Tibial artery (tissue), 4 donors: ENCODE measurements around the gene VPS13A.

Experiments used
- DNase-seq, 2 donors: peaks; one replicate each; pipeline ENCODE4 v3.0.0-alpha.2; 2019
- H3K27ac ChIP-seq, 2 donors: fragments of 200-600 bp; sonication (generic) in 1 of 2; 1 replicate in 1 of 2; 2 replicates in 1 of 2; pipeline ENCODE4 v1.5.1; 2018 to 2019; ENCODE audit warnings: mild to moderate bottlenecking in 1 of 2
- H3K27me3 ChIP-seq, 2 donors: fragments of 200-600 bp; sonication (generic) in 1 of 2; one replicate each; pipeline versions ENCODE4 v1.5.1 to v1.6.0; 2016 to 2019
- H3K36me3 ChIP-seq, 3 donors: fragments of 200-600 bp; sonication (generic) in 2 of 3; one replicate each; pipeline ENCODE4 v1.5.1; 2016 to 2019; ENCODE audit warnings: mild to moderate bottlenecking in 2 of 3
- H3K4me1 ChIP-seq, 4 donors: fragments of 200-600 bp; sonication (generic) in 2 of 4; 1 replicate in 3 of 4; 2 replicates in 1 of 4; pipeline ENCODE4 v1.5.1; 2016 to 2019
- H3K4me3 ChIP-seq, 2 donors: fragments of 200-600 bp; sonication (generic) in 1 of 2; 1 replicate in 1 of 2; 2 replicates in 1 of 2; pipeline ENCODE4 v1.5.1; 2018 to 2019; ENCODE audit warnings: mild to moderate bottlenecking in 2 of 2
- H3K9me3 ChIP-seq, 3 donors: fragments of 200-600 bp; sonication (generic) in 1 of 3; one replicate each; pipeline ENCODE4 v1.5.1; 2016 to 2019
- CTCF ChIP-seq, 2 experiments: fragments of 200-600 bp in 1 of 2; fragments of 450-650 bp in 1 of 2; IDR thresholded peaks; one replicate each; pipeline ENCODE4 v1.5.1; 2017 to 2019; ENCODE audit warnings: antibody characterized with exemption in 2 of 2, mild to moderate bottlenecking in 1 of 2, moderate library complexity in 1 of 2
- intact Hi-C: fragments of 100-400 bp; cut with DNase I; formaldehyde crosslinking; loops from one replicate; pipeline ENCODE4 v1.15.0; 2023; ENCODE audit warnings: low total_unique reads

The VPS13A gene

DNA sequence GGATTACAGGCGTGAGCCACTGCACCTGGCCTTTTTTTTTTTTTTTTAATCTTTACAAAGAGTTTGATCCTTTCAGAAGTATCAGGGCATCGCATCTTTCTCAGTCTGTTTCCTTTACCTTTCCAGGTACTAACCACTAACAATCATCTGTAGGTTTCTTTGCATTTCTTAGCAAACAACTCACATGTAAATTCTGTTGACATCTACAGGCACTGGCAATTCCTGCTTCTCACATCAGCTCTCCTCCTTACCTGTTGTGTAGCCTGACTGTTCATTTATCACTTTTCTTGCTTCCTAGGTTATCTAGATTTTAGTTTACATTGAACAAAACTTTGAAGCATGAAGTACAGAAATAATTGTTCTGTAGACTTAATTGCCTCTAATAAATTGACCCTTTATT, 27.5 kb upstream of the VPS13A start:
- no peaks in the 10 kb centered on the region for H3K9me3 ChIP-seq
- intact Hi-C loops, result no loop called here
- H3K36me3 ChIP-seq, result no peaks in the 10 kb centered on the region
- no peak for TF ChIP-seq CTCF (IDR thresholded peaks at IDR 0.05)
- no peak for DNase-seq
- no peak overlapping the region for H3K4me3 ChIP-seq
- no peak overlapping the region for H3K27ac ChIP-seq
- no peaks in the 10 kb centered on the region for H3K4me1 ChIP-seq
- H3K27me3 ChIP-seq, result peaks cover 0 to 3% of the 10 kb centered on the region in 2 donors

DNA sequence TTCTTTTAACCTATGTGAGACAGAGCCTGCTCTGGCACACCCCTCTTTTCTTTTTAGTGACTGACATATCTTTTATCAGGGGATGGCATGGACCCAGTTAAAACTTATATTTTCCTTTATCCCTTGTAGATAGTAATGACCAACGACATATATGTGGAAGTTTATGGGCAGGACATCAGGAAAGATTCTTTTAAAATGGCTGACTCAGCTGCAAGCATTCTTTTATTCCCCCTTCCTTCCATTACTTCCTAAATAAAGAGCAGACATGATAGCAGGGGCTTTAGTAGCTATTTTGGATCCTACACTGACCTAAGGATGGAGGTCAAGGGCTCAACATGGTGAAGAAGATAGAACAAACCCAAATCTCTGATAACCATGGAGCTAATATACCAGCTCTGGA, 25.0 kb upstream of the VPS13A start:
- Histone ChIP-seq H3K27ac (no peak overlapping the region), H3K9me3 (no peaks in the 10 kb centered on the region), H3K4me1 (no peaks in the 10 kb centered on the region), H3K4me3 (no peak overlapping the region), H3K27me3 (no peaks in the 10 kb centered on the region), H3K36me3 (no peaks in the 10 kb centered on the region)
- intact Hi-C loops, result no loop called here
- no peak for TF ChIP-seq CTCF (IDR thresholded peaks at IDR 0.05)
- no peak for DNase-seq

DNA sequence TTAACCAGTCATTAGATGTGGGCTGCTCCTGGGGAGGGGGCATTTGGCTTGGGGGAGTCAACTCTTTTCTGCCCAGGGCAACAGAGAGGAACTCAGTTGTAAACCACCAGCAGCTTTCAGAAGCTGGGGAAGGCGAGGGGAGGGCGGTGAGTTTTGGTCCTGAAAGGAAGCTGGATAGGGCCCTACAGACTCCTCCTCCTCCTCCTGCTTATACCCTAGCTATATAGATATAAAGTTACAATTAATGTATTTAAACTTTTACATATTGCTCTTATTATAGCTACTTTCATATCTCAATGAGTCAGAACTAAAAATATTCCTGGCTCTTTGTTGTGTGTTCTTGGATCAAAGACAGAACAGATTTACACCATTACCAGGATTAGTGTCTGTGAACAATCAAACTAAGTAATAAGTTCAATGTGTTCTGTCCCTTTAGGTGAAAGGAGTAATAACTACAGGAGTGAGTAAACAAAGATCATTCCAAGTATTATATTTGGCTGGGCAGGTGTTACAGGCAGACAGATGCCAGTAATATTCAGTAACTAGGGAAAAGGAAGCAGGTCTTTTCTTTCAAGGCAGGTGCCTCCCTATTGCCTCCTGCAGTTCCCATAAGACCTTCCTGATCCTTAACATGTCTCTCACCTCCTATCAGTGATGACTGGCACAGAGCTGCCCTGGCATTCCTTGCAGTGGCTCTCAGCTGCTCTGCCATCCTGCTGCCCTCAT, 20.5 kb upstream of the VPS13A start:
- no peak for TF ChIP-seq CTCF (IDR thresholded peaks at IDR 0.05)
- intact Hi-C loops, result no loop called here
- H3K4me3 ChIP-seq, result no peak overlapping the region
- DNase-seq, result no peak
- H3K27me3 ChIP-seq, result no peaks in the 10 kb centered on the region
- no peaks in the 10 kb centered on the region for H3K9me3 ChIP-seq
- no peaks in the 10 kb centered on the region for H3K4me1 ChIP-seq
- H3K36me3 ChIP-seq, result no peaks in the 10 kb centered on the region
- no peak overlapping the region for H3K27ac ChIP-seq

GRCh38 chr9:77158772-77159513, 18.4 kb upstream of the VPS13A start:
- DNase-seq, result no peak
- no peak overlapping the region for H3K27ac ChIP-seq
- peaks cover 0 to 6% (median 0%) of the 10 kb centered on the region in 4 donors for H3K4me1 ChIP-seq
- TF ChIP-seq CTCF (IDR thresholded peaks at IDR 0.05), result no peak
- intact Hi-C loops, result no loop called here
- no peak overlapping the region for H3K4me3 ChIP-seq
- no peaks in the 10 kb centered on the region for H3K36me3 ChIP-seq
- no peaks in the 10 kb centered on the region for H3K27me3 ChIP-seq
- H3K9me3 ChIP-seq, result no peaks in the 10 kb centered on the region

GRCh38 chr9:77161191-77161590, 16.1 kb upstream of the VPS13A start:
- intact Hi-C loops, result no loop called here
- Histone ChIP-seq H3K4me3 (no peak overlapping the region), H3K36me3 (no peaks in the 10 kb centered on the region), H3K27me3 (no peaks in the 10 kb centered on the region), H3K4me1 (peaks cover 0 to 6% (median 0%) of the 10 kb centered on the region in 4 donors), H3K9me3 (no peaks in the 10 kb centered on the region), H3K27ac (no peak overlapping the region)
- DNase-seq, result no peak
- no peak for TF ChIP-seq CTCF (IDR thresholded peaks at IDR 0.05)
